GM23338 (cell line): ENCODE results near the gene HES4.
A peak's percentile ranks its signal among the peaks of the same experiment; 100 is the strongest.

ENCODE experiments used
- POLR2AphosphoS5 ChIP-seq: IDR thresholded peaks from 2 replicates; pipeline ENCODE4 v1.6.1; 2016; ENCODE audit warnings: antibody characterized with exemption, low read depth
- TF ChIP-seq, protein P1 (sequence below), 2 experiments: fragments of 200-600 bp in 1 of 2; sonication (generic) in 1 of 2; conservative IDR thresholded peaks; 2 replicates each; pipeline versions ENCODE4 v1.5.1 to v1.6.1; 2016 to 2017; ENCODE audit warnings: antibody characterized with exemption in 2 of 2, low read depth in 2 of 2, mild to moderate bottlenecking in 2 of 2, moderate library complexity in 1 of 2
- TF ChIP-seq, protein P2 (sequence below): IDR thresholded peaks from one replicate; pipeline ENCODE4 v1.6.1; 2018; ENCODE audit warnings: antibody characterized with exemption; ENCODE audit not compliant: unreplicated experiment

DNA sequence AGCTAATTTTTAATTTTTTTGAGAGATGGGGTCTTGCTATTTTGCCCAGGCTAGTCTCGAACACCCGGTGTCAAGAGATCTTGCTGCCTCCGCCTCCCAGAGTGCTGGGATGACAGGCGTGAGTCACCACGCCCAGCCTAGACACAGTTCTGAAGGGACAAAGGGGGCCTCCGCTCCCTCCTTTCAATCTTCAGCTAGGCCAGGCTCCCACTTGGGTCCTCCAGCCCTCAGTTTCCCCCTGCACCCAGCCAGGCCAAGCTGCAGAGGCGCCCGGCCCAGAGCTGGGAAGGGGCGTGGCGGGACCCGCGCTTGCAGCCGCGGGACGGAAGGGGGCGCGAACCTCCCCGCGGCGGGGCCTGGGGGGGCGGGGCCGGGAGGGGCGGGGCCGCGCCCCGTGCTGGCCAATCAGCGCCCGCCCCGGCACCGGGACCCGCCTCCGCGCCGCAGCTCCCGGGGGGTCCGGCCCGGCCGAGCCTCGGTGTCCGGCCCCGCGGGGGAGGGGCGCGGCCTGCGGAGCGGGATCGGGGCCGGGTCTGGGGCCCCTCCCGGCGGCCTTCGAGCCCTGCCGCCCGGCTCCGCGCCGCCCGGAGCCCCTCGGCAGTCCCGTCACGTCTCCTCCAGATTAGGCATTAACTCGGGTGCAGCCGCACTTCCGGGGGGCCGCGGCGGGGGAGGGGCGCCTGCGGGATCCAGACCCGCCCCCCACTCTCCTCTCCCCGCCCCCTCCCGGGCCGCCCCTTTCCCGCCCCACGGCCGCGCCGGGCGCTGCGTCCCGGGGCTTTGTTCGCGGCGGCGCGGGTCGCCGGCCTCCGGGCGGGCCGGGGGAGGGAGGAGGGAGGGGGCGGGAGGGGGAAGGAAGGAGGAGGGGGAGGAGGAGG lies 19.5 kb upstream of the HES4 start:
- TF ChIP-seq, protein P1, sequence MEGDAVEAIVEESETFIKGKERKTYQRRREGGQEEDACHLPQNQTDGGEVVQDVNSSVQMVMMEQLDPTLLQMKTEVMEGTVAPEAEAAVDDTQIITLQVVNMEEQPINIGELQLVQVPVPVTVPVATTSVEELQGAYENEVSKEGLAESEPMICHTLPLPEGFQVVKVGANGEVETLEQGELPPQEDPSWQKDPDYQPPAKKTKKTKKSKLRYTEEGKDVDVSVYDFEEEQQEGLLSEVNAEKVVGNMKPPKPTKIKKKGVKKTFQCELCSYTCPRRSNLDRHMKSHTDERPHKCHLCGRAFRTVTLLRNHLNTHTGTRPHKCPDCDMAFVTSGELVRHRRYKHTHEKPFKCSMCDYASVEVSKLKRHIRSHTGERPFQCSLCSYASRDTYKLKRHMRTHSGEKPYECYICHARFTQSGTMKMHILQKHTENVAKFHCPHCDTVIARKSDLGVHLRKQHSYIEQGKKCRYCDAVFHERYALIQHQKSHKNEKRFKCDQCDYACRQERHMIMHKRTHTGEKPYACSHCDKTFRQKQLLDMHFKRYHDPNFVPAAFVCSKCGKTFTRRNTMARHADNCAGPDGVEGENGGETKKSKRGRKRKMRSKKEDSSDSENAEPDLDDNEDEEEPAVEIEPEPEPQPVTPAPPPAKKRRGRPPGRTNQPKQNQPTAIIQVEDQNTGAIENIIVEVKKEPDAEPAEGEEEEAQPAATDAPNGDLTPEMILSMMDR (conservative IDR thresholded peaks at IDR 0.05; ENCODE audit: low read depth in 2 of 2), result peak in 1 of 2 experiments; percentile 59; a peak in 3 of 4 replicates
- TF ChIP-seq POLR2AphosphoS5, result no peak
- TF ChIP-seq, protein P2, sequence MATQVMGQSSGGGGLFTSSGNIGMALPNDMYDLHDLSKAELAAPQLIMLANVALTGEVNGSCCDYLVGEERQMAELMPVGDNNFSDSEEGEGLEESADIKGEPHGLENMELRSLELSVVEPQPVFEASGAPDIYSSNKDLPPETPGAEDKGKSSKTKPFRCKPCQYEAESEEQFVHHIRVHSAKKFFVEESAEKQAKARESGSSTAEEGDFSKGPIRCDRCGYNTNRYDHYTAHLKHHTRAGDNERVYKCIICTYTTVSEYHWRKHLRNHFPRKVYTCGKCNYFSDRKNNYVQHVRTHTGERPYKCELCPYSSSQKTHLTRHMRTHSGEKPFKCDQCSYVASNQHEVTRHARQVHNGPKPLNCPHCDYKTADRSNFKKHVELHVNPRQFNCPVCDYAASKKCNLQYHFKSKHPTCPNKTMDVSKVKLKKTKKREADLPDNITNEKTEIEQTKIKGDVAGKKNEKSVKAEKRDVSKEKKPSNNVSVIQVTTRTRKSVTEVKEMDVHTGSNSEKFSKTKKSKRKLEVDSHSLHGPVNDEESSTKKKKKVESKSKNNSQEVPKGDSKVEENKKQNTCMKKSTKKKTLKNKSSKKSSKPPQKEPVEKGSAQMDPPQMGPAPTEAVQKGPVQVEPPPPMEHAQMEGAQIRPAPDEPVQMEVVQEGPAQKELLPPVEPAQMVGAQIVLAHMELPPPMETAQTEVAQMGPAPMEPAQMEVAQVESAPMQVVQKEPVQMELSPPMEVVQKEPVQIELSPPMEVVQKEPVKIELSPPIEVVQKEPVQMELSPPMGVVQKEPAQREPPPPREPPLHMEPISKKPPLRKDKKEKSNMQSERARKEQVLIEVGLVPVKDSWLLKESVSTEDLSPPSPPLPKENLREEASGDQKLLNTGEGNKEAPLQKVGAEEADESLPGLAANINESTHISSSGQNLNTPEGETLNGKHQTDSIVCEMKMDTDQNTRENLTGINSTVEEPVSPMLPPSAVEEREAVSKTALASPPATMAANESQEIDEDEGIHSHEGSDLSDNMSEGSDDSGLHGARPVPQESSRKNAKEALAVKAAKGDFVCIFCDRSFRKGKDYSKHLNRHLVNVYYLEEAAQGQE, result no peak
